ENCODE results near the gene KRTAP17-1. TPM values are rescaled to one million over a fixed set of nuclear protein-coding genes. Genes with fewer than 3 reads are reported as not detected.
"Not testable (repeated sequence)": the region's sequence is repeated elsewhere in the genome, so short reads cannot be mapped to it uniquely, and the experiment has no call there.

KRTAP17-1 gene, protein sequence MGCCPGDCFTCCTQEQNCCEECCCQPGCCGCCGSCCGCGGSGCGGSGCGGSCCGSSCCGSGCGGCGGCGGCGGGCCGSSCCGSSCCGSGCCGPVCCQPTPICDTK
- not detected in 2 replicates for total RNA-seq

DNA sequence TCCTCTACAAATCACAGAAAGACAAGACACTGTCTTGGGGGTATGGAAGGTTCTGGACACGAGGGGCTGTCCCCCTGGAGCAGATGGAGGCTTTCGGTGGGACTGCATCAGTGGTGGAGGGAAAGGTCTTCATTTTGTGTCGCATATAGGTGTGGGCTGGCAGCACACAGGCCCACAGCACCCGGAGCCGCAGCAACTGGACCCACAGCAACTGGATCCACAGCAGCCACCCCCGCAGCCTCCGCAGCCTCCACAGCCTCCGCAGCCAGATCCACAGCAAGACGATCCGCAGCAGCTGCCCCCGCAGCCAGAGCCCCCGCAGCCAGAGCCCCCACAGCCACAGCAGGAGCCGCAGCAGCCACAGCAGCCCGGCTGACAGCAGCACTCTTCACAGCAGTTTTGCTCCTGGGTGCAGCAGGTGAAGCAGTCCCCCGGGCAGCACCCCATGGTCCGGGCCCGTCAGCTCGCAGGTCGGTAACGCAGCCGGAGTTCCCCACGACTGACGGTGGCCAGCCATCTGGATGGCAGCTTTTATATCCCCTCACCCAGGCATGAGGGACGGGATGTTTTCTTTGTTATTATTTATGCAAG, at the start of gene KRTAP17-1:
KRTAP17-1 (minus strand) TSS at position 507 of the 591 bp plus-strand sequence; CDS start at position 447, 60 bp downstream.
- DNase-seq (ENCODE audit: low read depth), result no peak
- TF ChIP-seq, protein P1, sequence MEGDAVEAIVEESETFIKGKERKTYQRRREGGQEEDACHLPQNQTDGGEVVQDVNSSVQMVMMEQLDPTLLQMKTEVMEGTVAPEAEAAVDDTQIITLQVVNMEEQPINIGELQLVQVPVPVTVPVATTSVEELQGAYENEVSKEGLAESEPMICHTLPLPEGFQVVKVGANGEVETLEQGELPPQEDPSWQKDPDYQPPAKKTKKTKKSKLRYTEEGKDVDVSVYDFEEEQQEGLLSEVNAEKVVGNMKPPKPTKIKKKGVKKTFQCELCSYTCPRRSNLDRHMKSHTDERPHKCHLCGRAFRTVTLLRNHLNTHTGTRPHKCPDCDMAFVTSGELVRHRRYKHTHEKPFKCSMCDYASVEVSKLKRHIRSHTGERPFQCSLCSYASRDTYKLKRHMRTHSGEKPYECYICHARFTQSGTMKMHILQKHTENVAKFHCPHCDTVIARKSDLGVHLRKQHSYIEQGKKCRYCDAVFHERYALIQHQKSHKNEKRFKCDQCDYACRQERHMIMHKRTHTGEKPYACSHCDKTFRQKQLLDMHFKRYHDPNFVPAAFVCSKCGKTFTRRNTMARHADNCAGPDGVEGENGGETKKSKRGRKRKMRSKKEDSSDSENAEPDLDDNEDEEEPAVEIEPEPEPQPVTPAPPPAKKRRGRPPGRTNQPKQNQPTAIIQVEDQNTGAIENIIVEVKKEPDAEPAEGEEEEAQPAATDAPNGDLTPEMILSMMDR (conservative IDR thresholded peaks at IDR 0.05; ENCODE audit: low read depth, low read length), result no peak
- no peak within 1 kb of the TSS for H3K4me3 ChIP-seq (ENCODE audit: low read depth, low read length)

DNA sequence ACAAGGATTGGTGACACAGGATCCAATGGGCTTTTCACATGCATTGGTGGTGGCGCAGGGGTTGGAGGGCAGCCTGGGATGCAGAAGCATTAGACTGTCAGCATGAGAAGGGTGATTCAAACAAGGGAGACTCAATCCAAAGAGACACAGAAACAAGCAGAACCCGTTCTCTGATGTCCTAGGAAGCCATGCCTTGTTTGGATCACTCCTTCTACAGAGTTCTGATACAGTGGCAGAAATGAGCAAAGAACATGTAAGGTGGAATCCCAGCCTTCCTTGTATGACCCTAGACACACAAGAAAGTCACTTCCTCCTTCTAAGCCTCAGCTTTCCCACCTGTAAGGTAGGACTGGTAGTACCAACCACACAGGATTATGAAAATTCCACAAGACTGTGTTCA, 48.4 kb upstream of the KRTAP17-1 start:
- H3K4me3 ChIP-seq (ENCODE audit: low read depth, low read length), result no peak overlapping the region
- TF ChIP-seq, protein P1 (conservative IDR thresholded peaks at IDR 0.05; ENCODE audit: low read depth, low read length), result no peak
- no peak for DNase-seq (ENCODE audit: low read depth)

DNA sequence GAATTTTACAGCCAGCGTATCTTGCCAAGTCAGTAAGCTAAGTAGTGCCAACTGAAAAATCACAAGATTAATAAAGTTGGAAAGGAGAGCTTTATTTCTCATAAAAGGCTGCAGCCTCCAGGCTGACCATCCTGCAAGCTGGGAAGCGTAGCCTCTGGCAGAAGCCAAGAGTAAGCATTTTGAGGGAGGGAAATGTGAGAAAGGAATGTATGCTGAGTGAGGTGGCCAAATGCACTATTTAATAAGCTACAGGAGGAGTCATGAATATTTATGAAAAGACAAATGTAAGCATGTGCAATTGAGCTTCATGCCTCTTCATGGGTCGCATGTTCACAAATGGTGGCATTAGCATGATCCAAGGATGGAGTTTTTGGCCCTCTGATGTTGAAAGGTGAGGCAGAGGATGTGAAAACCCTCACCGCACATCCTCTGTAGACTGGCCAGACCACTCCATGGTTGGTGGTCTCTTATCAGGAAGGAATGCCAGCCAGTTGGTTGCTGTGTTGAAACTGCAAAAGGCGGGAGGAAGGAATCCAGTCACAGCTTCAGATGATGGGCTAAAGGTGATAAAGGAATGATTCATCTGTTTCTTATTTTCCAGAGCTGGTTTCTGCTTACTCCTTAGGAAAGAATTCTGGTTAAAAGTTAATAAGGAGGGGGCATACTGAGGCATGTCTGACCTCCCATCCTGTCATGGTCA, 44.9 kb upstream of the KRTAP17-1 start:
- TF ChIP-seq, protein P1 (conservative IDR thresholded peaks at IDR 0.05; ENCODE audit: low read depth, low read length), result no peak
- peak; percentile 80 for DNase-seq (ENCODE audit: low read depth)
- H3K4me3 ChIP-seq (ENCODE audit: low read depth, low read length), result no peak overlapping the region

DNA sequence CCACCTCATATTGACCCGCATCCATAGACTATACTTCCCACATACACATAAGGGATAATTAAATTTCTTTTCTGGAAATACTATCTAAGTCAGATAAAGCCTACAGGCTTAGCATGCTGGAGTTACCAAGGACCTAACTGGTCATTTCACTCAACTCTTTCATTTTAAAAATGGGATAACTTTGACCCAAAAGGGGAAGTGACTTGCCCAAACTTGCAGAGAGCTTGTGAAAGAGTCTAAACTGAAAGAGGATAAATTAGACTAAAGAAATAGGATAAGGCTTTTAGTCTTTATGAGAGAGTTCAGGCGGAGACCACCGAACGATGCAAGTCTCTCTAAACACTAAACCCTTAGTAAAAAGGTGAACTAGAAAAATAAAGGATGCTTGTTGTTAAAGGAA, 39.0 kb upstream of the KRTAP17-1 start:
- no peak overlapping the region for H3K4me3 ChIP-seq (ENCODE audit: low read depth, low read length)
- TF ChIP-seq, protein P1 (conservative IDR thresholded peaks at IDR 0.05; ENCODE audit: low read depth, low read length), result no peak
- DNase-seq (ENCODE audit: low read depth), result no peak

DNA sequence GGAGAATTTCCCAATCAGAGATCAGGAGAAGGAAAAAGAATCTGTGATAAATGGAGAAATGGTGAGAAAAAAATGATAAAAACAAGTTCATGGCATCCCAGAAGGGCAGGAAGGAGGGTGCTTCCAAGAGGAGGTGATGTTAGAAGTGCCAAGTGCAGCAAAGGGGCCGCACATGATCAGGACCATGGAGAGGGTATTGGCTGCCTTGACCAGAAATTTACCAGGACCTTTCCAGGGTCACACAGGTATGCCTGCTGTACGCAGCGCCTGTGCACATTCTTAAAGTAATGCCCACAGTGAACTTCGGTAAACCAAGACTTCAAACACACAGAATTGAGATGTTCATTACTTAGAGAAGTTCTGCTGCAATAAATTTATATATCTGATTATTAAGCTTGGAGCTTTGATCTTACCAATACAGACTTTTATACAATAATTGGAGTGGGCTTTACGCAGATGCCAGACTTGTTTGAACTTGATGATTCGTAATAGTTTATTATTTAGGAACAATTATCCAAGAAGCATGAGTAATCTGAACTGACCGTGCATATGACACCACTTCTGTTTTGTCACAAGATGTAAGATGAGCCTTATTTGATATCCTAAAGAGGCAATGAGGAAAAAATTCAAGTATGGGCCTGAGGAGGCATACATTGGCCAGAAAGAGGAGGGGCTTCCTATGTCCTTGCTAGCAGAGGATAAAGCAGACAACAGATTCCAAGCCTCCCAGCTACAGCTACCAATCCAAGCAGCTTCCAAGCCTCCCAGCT, 37.3 kb upstream of the KRTAP17-1 start:
- no peak for DNase-seq (ENCODE audit: low read depth)
- TF ChIP-seq, protein P1 (conservative IDR thresholded peaks at IDR 0.05; ENCODE audit: low read depth, low read length), result no peak
- H3K4me3 ChIP-seq (ENCODE audit: low read depth, low read length), result no peak overlapping the region

DNA sequence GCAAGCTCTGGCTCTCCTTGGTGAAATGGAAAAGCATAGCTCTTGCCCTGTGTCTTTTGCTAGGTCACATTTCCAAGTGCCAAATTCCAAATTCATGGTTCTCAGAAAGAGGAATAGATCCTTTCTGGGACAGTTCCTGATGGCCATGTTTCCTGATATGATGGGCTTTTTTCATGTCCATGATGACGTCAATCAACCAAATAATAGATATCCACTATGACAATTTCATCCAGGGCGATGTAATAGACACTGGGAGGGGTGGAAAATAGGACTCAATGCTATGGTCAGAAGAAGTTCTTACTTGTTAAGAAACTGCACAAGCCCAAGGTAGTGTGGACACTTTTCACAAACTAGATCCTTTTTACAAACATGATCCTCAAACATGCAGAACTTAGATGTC, 35.7 kb upstream of the KRTAP17-1 start:
- H3K4me3 ChIP-seq (ENCODE audit: low read depth, low read length), result no peak overlapping the region
- TF ChIP-seq, protein P1 (conservative IDR thresholded peaks at IDR 0.05; ENCODE audit: low read depth, low read length), result no peak
- no peak for DNase-seq (ENCODE audit: low read depth)

DNA sequence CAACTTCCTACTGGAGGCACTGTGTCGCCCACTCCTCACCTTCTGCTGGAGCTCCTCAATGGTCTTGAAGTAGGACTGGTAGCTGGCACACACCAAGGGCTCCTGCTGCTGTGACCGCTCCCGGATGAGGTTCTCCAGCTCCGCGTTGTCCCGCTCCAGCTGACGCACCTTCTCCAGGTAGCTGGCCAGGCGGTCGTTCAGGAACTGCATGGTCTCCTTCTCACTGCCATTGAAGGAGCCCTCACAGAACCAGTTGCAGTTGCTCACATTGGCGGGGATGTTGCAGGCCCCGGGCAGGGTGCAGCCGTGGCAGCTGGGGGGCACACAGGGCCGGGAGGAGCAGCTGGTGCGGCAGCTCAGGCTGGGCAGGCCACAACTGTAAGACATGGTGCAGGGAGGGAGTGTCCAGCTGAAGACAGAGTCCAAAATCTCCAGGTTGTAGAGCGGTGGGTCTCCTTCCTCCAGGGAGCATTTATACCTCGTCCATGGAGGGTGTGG, 34.9 kb upstream of the KRTAP17-1 start, which contains the start of gene KRT33A:
KRT33A (minus strand) TSS at position 448 of the 498 bp plus-strand sequence; CDS start at position 387, 61 bp downstream.
- not testable (repeated sequence) for H3K4me3 ChIP-seq (ENCODE audit: low read depth, low read length)

More for the DNA sequence above, 34.9 kb upstream of the KRTAP17-1 start, which contains the start of gene KRT33A:
- not testable (repeated sequence) for DNase-seq (ENCODE audit: low read depth)
